Measurements from ENCODE around the gene SNAI1.

GRCh38 chr20:49942303-49942702 is 40.5 kb upstream of the SNAI1 start:
- TF ChIP-seq CTCF (IDR thresholded peaks at IDR 0.05) (no peak), POLR2A (IDR thresholded peaks at IDR 0.05) (no peak)

Data from Peyer's patch (tissue), 4 donors.